NCI-H2107 treated with DMSO at 0.1 percent for 48 hours (cell line): ENCODE results near the gene RPS19BP1.
"Not testable (repeated sequence)": the region's sequence is repeated elsewhere in the genome, so short reads cannot be mapped to it uniquely, and the experiment has no call there.

Experiments used
- DNase-seq: peaks from one replicate; lab custom pipeline; 2025; ENCODE audit not compliant: unreplicated experiment; lab: John Stamatoyannopoulos, UW

RPS19BP1 gene

GRCh38 chr22:39528681-39529486 lies 3.7 kb downstream of the RPS19BP1 start:
- peak; percentile 77 for DNase-seq

GRCh38 chr22:39528080-39528661 lies 4.4 kb downstream of the RPS19BP1 start:
- peak; percentile 24 for DNase-seq

GRCh38 chr22:39527481-39527961 lies 5.0 kb downstream of the RPS19BP1 start:
- peak; percentile 55 for DNase-seq

- no peak for DNase-seq
Measured at GRCh38 chr22:39526736-39527171, 5.8 kb downstream of the RPS19BP1 start.

GRCh38 chr22:39525658-39525975 lies 6.9 kb downstream of the RPS19BP1 start:
- no peak for DNase-seq

- no peak for DNase-seq
Measured at GRCh38 chr22:39524753-39525657, 7.5 kb downstream of the RPS19BP1 start.

- DNase-seq = no peak
Measured at GRCh38 chr22:39524089-39524752, 8.3 kb downstream of the RPS19BP1 start.

- peak; percentile 49 for DNase-seq
Measured at GRCh38 chr22:39522567-39523300, 9.8 kb downstream of the RPS19BP1 start.

GRCh38 chr22:39522091-39522490 lies 10.5 kb downstream of the RPS19BP1 start:
- not testable (repeated sequence) for DNase-seq

GRCh38 chr22:39521106-39521885 lies 11.3 kb downstream of the RPS19BP1 start:
- DNase-seq = not testable (repeated sequence)

- no peak for DNase-seq
Measured at GRCh38 chr22:39520226-39521105, 12.1 kb downstream of the RPS19BP1 start, which contains the start of gene ATF4. Gene ATF4 (plus strand): TSS chr22:39520562. CDS start chr22:39521446, 884 bp downstream.

GRCh38 chr22:39519681-39520225 lies 12.8 kb downstream of the RPS19BP1 start:
- peak; percentile 89 for DNase-seq

GRCh38 chr22:39518996-39519680 lies 13.4 kb downstream of the RPS19BP1 start:
- DNase-seq = no peak

- DNase-seq = no peak
Measured at GRCh38 chr22:39518144-39518786, 14.3 kb downstream of the RPS19BP1 start.

- no peak for DNase-seq
Measured at GRCh38 chr22:39517470-39517869, 15.1 kb downstream of the RPS19BP1 start.

GRCh38 chr22:39515266-39516050 lies 17.1 kb downstream of the RPS19BP1 start:
- no peak for DNase-seq
